Body of pancreas (tissue), 4 donors: Measurements from ENCODE around the gene KCNMB2.

Experiments used
- POLR2A ChIP-seq, 3 donors: fragments of 450-650 bp; IDR thresholded peaks; one replicate each; pipeline ENCODE4 v1.6.1; 2016; ENCODE audit warnings: antibody characterized with exemption in 3 of 3, mild to moderate bottlenecking in 2 of 3
- TF ChIP-seq, protein P1 (sequence below), 7 experiments: fragments of 450-650 bp in 4 of 7; fragments of 200-600 bp in 3 of 7; sonication (generic) in 3 of 7; IDR thresholded peaks; one replicate each; pipeline ENCODE4 v1.5.1; 2016 to 2019; ENCODE audit warnings: antibody characterized with exemption in 7 of 7

DNA sequence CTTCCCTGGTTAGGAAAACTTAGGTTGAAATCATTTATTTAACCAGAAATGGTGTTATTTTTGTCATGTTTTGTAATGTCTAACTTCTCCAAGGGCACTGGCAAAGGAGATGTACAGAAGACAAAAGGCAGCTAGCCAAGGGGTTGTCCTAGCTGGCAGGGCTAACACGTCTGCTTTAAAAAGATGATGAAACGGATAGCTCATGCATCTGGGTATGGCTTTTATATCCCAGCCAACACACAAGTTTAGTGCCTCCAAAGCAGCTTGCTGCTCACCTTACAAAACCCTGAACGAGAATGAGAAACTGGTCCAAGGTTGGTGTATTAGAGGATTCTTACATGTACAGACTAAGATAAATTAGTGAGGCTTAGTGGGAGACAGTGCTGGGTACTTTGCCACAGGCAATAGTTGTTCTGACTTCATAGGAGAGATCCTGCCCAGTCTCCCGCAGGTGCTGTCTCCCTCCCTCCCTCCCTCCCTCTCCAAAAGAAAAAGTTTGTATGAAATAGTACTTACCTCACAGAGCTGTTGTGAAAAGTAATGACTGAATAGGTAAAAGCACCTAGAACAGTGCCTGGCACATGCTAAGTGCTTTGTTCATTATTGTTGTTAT lies 47.8 kb downstream of the KCNMB2 start:
- TF ChIP-seq POLR2A (IDR thresholded peaks at IDR 0.05) = no peak
- TF ChIP-seq, protein P1, sequence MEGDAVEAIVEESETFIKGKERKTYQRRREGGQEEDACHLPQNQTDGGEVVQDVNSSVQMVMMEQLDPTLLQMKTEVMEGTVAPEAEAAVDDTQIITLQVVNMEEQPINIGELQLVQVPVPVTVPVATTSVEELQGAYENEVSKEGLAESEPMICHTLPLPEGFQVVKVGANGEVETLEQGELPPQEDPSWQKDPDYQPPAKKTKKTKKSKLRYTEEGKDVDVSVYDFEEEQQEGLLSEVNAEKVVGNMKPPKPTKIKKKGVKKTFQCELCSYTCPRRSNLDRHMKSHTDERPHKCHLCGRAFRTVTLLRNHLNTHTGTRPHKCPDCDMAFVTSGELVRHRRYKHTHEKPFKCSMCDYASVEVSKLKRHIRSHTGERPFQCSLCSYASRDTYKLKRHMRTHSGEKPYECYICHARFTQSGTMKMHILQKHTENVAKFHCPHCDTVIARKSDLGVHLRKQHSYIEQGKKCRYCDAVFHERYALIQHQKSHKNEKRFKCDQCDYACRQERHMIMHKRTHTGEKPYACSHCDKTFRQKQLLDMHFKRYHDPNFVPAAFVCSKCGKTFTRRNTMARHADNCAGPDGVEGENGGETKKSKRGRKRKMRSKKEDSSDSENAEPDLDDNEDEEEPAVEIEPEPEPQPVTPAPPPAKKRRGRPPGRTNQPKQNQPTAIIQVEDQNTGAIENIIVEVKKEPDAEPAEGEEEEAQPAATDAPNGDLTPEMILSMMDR (IDR thresholded peaks at IDR 0.05) = no peak
